ENCODE measurements around the gene RERG.

Gene RERG

GRCh38 chr12:15209782-15210181 lies 11.4 kb downstream of the RERG start:
- DNase-seq (ENCODE audit: low read depth in 2 of 2): peak; percentile 69 to 87
- no peak overlapping the region for H3K4me3 ChIP-seq (replicated peaks in 1 of 2; ENCODE audit: low read depth in 2 of 2, low read length in 2 of 2)
- TF ChIP-seq CTCF (IDR thresholded peaks at IDR 0.05; ENCODE audit: low read depth, low read length): no peak

DNA sequence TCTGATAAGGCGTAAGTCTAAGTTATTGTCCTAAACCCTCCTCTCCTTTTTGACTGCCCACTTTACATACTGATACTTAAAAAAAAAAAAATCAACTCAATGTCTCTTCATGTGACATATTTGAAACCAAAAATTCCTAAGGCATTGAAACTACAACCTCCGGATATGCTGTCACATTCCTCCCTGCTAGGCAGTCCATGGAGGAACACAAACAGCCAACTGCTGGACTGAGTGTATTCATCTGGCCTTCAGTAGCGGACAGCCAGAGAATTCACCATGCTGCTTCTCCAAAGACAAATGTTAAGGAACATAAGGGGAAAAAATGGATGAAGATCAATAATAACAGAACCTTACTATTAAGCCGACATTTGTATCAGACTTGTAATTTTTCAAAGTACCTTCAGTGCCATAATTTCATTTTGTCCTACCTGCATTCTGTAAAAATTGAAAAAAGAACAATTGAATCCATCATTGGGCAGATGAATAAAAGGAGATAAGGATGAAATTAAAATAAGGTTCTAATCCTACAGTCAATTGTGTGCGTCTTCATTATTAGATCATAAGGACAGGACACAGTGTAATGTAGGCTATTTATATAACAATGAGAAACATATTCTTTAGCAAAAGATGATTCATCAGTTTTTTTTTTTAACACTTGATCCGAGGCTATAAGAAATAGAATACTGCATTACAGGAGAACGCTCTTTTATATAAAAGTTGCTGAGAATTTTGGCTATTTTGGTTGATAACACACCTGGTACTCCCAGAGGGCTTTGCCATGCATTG lies 12.2 kb downstream of the RERG start:
- H3K4me3 ChIP-seq (replicated peaks in 1 of 2; ENCODE audit: low read depth in 2 of 2, low read length in 2 of 2): peak overlapping the region in 1 of 2 donors; percentile 11
- TF ChIP-seq CTCF (IDR thresholded peaks at IDR 0.05; ENCODE audit: low read depth, low read length): no peak
- DNase-seq (ENCODE audit: low read depth in 2 of 2): peak; percentile 70 to 87

GRCh38 chr12:15208140-15208539 lies 13.1 kb downstream of the RERG start:
- DNase-seq (ENCODE audit: low read depth in 2 of 2): peak; percentile 64 to 85
- no peak overlapping the region for H3K4me3 ChIP-seq (replicated peaks in 1 of 2; ENCODE audit: low read depth in 2 of 2, low read length in 2 of 2)
- TF ChIP-seq CTCF (IDR thresholded peaks at IDR 0.05; ENCODE audit: low read depth, low read length): peak; percentile 49

- no peak for TF ChIP-seq CTCF (IDR thresholded peaks at IDR 0.05; ENCODE audit: low read depth, low read length)
- no peak for DNase-seq (ENCODE audit: low read depth in 2 of 2)
- H3K4me3 ChIP-seq (replicated peaks in 1 of 2; ENCODE audit: low read depth in 2 of 2, low read length in 2 of 2): no peak overlapping the region
These were observed 14.3 kb downstream of the RERG start for GRCh38 chr12:15206831-15207389.

GRCh38 chr12:15206338-15206737 lies 14.9 kb downstream of the RERG start:
- TF ChIP-seq CTCF (IDR thresholded peaks at IDR 0.05; ENCODE audit: low read depth, low read length): no peak

DNA sequence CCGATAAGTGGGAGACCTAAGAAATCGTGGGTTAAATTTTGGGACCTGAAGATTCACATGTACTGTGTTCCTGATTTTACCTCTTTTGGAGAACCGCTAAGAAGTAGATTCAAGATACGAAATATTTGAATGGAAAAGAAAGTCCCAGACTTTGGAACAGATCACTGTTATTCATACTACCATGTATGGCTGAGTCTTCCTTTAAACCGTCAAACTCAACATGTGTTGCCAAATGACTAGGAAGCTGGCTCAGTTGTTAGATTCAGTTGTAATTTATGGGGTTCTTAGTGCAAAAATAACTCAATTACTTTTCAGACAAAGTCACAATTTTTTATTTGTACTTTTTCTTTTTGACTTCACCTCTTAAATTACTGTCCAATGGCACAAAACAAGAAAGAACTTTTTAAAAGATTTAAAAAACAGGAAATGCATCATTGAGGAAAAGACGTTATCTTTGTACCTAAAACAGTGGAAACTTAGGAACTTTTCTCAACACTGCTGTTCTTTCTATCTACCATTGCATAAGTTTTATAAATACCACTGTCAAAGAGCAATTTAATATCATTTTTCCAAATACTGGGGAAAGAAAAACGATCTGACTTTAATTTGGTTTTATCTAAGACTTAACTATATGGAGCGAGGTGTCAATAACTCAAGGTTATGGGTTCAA lies 15.7 kb downstream of the RERG start:
- no peak for TF ChIP-seq CTCF (IDR thresholded peaks at IDR 0.05; ENCODE audit: low read depth, low read length)
- peak; percentile 38 to 54 for DNase-seq (ENCODE audit: low read depth in 2 of 2)
- no peak overlapping the region for H3K4me3 ChIP-seq (replicated peaks in 1 of 2; ENCODE audit: low read depth in 2 of 2, low read length in 2 of 2)

More at GRCh38 chr12:15206338-15206737, 14.9 kb downstream of the RERG start:
- H3K4me3 ChIP-seq (replicated peaks in 1 of 2; ENCODE audit: low read depth in 2 of 2, low read length in 2 of 2): no peak overlapping the region
- DNase-seq (ENCODE audit: low read depth in 2 of 2): no peak
